KMS-11 (cell line): ENCODE results near the gene CRYBB1.

Experiments
- H2AFZ ChIP-seq: fragments of 200-600 bp; sonication (generic); 2 replicates; pipeline ENCODE4 v1.6.1; 2016; ENCODE audit warnings: antibody characterized with exemption, mixed run types, low read depth
- H3K27ac ChIP-seq: fragments of 200-600 bp; sonication (generic); 2 replicates; pipeline ENCODE4 v1.6.1; 2016; ENCODE audit warnings: mild to moderate bottlenecking, mixed run types
- H3K27me3 ChIP-seq: fragments of 200-600 bp; sonication (generic); 2 replicates; pipeline ENCODE4 v1.6.1; 2017; ENCODE audit warnings: mild to moderate bottlenecking, low read depth, mixed run types, moderate library complexity; ENCODE audit not compliant: insufficient read depth
- H3K36me3 ChIP-seq: fragments of 200-600 bp; sonication (generic); 2 replicates; pipeline ENCODE4 v1.6.1; 2017; ENCODE audit warnings: mild to moderate bottlenecking, mixed run types; ENCODE audit not compliant: insufficient read depth
- H3K4me1 ChIP-seq: fragments of 200-600 bp; sonication (generic); 2 replicates; pipeline ENCODE4 v1.6.1; 2016; ENCODE audit warnings: mild to moderate bottlenecking, low read depth, mixed run types; ENCODE audit not compliant: poor library complexity, severe bottlenecking
- H3K4me2 ChIP-seq: fragments of 200-600 bp; sonication (generic); 2 replicates; pipeline ENCODE4 v1.7.0; 2016; ENCODE audit warnings: mild to moderate bottlenecking, mixed run types
- H3K4me3 ChIP-seq: fragments of 200-600 bp; sonication (generic); IDR thresholded peaks from 2 replicates; pipeline ENCODE4 v1.6.1; 2017; ENCODE audit warnings: low read depth, low read length, mixed read lengths; ENCODE audit not compliant: insufficient read depth
- H3K79me2 ChIP-seq: fragments of 200-600 bp; sonication (generic); 2 replicates; pipeline ENCODE4 v1.6.1; 2016; ENCODE audit warnings: low read depth, mixed run types; ENCODE audit not compliant: insufficient read depth
- H3K9ac ChIP-seq: fragments of 200-600 bp; sonication (generic); 2 replicates; pipeline ENCODE4 v1.6.1; 2016; ENCODE audit warnings: mild to moderate bottlenecking, mixed run types
- H4K20me1 ChIP-seq: fragments of 200-600 bp; sonication (generic); 2 replicates; pipeline ENCODE4 v1.6.1; 2016; ENCODE audit warnings: mild to moderate bottlenecking, mixed run types; ENCODE audit not compliant: insufficient read depth
- CTCF ChIP-seq: fragments of 200-600 bp; sonication (generic); conservative IDR thresholded peaks from 2 replicates; pipeline ENCODE4 v1.6.1; 2017; ENCODE audit warnings: low read depth, mild to moderate bottlenecking, antibody characterized with exemption, low read length, moderate library complexity, mixed read lengths

CRYBB1 gene

DNA sequence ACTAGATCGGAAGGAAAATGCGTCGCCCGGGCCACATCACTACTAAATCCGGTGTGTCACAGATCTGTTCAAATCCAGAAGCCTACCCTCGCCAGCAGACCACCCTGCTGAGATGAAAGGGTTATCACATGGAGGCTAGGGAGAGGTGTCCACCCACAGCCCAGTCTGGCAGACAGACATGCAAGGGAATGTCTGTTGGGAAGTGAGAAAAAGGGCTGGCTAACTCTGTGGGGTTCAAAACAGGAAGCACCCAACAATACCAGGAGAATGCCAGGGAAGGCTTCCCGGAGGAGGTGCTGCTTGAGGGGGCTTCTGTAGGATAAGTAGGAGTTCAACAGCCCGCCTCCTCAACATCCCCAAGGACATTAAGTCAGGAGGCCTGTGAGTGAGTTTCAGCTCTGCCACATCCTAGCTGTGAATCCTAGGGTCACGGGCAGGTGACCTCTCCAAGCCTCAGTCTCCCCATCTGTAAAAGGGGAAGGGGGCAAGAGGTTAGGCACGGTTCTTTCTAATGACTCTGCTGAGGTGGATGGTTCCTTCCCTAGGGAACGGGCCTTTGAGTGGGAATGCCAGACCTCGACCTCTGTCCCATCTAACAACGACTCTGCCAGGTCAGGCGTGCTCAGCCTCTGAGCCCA is 29.0 kb downstream of the CRYBB1 start:
- no peaks in the 10 kb centered on the region; the same call in 1 of the 2 replicates for H4K20me1 ChIP-seq
- H3K4me2 ChIP-seq, result peak overlapping the region; percentile 54
- H3K4me1 ChIP-seq, result peaks cover 56% of the 10 kb centered on the region
- H3K27ac ChIP-seq, result peak overlapping the region; percentile 35; the same call in 1 of the 2 replicates
- peaks cover 60% of the 10 kb centered on the region for H3K79me2 ChIP-seq
- H3K9ac ChIP-seq, result peak overlapping the region; percentile 70; the same call in 1 of the 2 replicates
- H3K4me3 ChIP-seq, result no peak overlapping the region
- no peaks in the 10 kb centered on the region for H3K27me3 ChIP-seq
- no peak for TF ChIP-seq CTCF
- 0 out of 2 replicates have a peak overlapping the region, but pooled peaks have one; percentile 8 for H2AFZ ChIP-seq
- no peaks in the 10 kb centered on the region for H3K36me3 ChIP-seq

DNA sequence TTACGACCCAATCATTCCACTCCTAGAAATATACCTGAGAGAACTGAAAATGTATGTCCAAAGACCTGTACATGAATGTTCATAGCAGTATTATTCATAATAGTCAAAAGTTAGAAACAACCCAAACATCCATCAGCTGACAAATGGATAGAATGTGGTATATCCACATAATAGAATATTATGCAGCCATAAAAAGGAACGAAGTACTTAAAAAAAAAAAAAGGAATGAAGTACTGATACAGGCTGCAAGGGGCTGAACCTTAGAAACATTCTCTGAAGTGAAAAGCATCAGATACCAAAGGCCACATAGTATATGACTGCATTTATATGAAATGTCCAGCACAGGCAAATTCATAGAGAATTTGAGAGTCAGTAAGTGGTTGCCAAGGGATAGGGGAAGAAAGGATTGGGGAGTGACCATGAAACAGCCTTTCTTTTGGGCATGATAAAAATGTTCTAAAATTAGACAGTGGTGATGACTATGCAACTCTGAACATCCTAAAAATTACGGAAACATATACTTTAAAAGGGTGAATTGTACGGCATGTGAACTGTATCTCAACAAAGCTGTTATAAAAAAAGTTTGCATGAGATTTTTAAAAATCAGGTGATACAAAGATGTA is 29.7 kb downstream of the CRYBB1 start:
- Histone ChIP-seq H3K36me3 (no peaks in the 10 kb centered on the region), H3K79me2 (peaks cover 68% of the 10 kb centered on the region), H3K27me3 (no peaks in the 10 kb centered on the region), H2AFZ (no peak overlapping the region), H3K4me3 (no peak overlapping the region), H3K4me1 (peaks cover 50% of the 10 kb centered on the region), H3K27ac (no peak overlapping the region), H4K20me1 (no peaks in the 10 kb centered on the region; the same call in 1 of the 2 replicates), H3K9ac (no peak overlapping the region), H3K4me2 (peak overlapping the region; percentile 54)
- no peak for TF ChIP-seq CTCF

DNA sequence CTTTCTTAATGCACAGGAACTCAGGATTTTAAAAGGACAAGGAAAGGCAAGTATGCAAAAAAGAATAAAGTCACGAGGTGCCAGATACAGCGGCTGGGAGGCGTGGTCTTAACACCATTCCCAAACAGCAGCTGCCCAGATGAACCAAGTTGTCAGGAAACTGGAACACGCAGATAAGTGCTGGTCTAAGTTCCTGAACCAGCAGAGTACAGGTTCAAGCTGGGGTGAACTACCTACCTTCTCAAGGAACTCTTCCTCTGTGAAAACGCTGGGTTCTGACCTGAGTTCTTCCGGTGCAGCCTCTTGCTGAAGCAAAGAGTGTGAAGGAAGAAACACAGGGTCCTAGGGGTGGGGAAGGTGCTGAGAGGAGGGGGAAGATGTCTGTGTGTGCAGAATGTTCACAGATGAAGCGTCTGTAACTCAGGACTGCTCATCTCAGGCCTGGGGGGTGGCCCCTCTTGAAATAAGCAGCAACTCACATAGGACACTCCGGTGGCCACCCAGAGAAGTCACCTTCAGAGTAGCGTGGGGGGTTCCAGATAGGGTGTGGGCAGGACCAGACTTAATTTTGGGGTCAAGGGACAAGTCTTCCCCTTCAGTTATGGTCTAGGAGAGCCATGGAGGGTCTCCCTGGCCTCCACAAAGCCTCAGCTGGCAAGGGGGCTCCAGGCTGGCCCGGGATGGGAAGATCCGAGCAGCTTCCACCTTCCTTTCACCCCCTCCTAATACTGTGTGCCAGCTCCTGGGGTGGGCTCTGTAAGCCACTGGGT is 31.1 kb downstream of the CRYBB1 start:
- peaks cover 36% of the 10 kb centered on the region for H3K4me1 ChIP-seq
- H3K79me2 ChIP-seq, result peaks cover 82% of the 10 kb centered on the region
- H3K27ac ChIP-seq, result no peak overlapping the region; the same call in 1 of the 2 replicates
- no peak overlapping the region for H3K4me3 ChIP-seq
- no peaks in the 10 kb centered on the region; the same call in 1 of the 2 replicates for H4K20me1 ChIP-seq
- no peaks in the 10 kb centered on the region for H3K36me3 ChIP-seq
- no peak overlapping the region for H3K9ac ChIP-seq
- H3K27me3 ChIP-seq, result no peaks in the 10 kb centered on the region
- no peak for TF ChIP-seq CTCF
- no peak overlapping the region for H2AFZ ChIP-seq
- no peak overlapping the region for H3K4me2 ChIP-seq

GRCh38 chr22:26585104-26585790 is 32.6 kb downstream of the CRYBB1 start:
- Histone ChIP-seq H3K4me3 (no peak overlapping the region), H3K27ac (no peak overlapping the region; the same call in 1 of the 2 replicates), H4K20me1 (no peaks in the 10 kb centered on the region; the same call in 1 of the 2 replicates), H3K4me1 (peaks cover 37% of the 10 kb centered on the region), H3K79me2 (peaks cover 93% of the 10 kb centered on the region), H3K4me2 (no peak overlapping the region), H3K36me3 (no peaks in the 10 kb centered on the region), H3K27me3 (no peaks in the 10 kb centered on the region), H3K9ac (no peak overlapping the region), H2AFZ (no peak overlapping the region)
- no peak for TF ChIP-seq CTCF
